UCSD-AML1 (cell line): ENCODE data around the gene WRNIP1.

Source experiments
- DNase-seq: peaks from one replicate; lab custom pipeline; 2025; ENCODE audit not compliant: unreplicated experiment; lab: John Stamatoyannopoulos, UW

WRNIP1 gene

DNA sequence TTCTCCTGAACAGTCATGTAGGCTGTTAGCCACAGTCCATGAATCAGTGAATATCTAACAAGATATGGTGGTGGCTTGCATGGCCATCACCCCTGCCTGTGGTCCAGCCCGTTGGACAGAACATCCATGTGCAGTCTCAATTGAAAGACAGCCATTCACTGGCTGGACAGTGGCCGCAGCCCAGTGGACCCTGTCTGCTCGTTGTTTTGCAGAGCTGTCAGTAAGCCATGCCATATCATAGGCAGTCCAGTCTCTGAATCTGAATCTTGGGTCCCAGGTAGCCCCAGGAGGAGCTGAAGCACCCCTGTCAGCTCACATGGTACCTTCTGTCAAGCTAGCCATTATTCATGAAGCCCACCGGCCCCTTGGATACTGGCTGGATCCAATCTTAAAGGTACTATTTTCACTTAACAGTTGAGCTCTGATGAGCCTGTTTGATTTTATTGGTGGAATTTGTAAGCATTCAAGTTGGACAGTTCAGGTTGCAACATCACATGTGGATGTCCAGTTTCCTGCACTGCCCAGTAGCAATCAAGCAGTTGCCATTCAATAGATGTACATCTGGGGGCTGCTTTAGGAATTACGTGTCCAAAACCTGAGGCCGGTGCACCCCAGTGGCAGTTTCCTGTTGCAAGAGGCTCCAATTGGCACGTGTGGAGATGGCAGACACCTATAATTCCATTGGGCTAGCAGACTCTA, 38.7 kb downstream of the WRNIP1 start:
- no peak for DNase-seq

GRCh38 chr6:2804516-2804915, 39.3 kb downstream of the WRNIP1 start:
- no peak for DNase-seq

- DNase-seq, result no peak
Measured at GRCh38 chr6:2805031-2805430, 39.8 kb downstream of the WRNIP1 start.

DNA sequence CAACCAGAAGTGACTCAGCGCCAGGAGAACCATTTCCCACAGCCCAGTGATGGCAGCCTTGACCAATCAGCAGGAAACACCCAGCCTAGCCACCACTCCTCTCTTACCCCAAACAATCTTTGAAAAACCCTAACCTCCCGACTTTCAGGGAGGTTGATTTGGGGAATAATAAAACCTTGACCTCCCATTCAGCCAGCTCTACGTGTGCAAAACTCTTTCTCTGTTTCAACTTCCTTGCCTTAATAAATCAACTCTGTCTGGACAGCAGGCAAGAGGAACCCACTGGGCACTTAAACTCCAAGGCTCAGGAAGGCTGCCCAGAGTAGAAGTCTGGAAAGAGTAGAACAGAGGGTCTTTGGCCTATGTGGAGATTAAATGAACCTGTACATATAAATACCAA, 41.5 kb downstream of the WRNIP1 start:
- peak; percentile 43 for DNase-seq

GRCh38 chr6:2807342-2808090, 42.3 kb downstream of the WRNIP1 start:
- no peak for DNase-seq

GRCh38 chr6:2809015-2809414, 43.8 kb downstream of the WRNIP1 start:
- no peak for DNase-seq

DNA sequence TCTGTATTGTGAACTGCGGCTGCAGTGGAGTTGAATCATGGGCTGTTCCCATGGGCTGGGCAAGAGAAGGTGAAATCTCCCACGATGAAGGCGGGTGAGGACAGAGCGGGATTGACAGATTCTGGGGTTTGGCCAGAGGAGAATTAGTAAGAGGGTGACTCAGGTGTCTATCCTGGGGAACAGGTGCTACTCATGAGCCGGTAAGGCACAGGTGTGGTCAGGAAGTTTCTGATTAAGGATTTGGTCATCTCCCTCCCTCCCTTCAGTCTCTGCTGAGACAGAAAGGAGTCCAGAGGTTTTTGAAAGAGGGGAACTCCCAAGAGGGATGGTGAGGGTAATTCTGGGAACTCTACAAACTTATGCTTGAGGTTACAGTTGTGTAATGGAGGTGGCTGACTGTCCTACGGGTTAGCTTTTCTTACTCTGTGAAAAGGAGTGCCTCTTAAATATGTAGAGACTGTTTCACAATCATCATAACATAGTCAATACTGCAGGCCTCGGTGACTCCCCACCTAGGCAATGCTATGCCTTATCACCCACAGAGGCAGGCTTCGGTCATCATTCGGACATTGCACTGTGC, 45.0 kb downstream of the WRNIP1 start:
- DNase-seq, result no peak

DNA sequence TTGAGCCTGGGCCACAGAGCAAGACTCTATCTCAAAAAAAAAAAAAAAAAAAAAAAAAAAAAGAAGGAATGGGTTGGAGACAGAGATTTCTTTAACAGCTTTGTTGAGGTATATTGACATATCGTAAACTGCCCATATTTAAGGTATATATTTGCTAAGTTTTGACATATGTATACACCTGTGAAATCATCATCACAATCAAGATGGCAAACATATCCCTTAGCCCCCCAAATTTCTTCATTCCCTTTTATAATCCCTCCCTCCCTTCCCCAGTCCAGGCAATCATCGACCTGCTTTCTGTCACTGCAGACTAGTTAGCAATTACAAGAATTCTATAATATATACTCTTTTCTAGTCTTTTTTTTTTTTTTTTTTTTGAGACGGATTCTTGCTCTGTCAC, 47.5 kb downstream of the WRNIP1 start:
- DNase-seq, result no peak

GRCh38 chr6:2816158-2816557, 51.0 kb downstream of the WRNIP1 start:
- DNase-seq, result no peak

DNA sequence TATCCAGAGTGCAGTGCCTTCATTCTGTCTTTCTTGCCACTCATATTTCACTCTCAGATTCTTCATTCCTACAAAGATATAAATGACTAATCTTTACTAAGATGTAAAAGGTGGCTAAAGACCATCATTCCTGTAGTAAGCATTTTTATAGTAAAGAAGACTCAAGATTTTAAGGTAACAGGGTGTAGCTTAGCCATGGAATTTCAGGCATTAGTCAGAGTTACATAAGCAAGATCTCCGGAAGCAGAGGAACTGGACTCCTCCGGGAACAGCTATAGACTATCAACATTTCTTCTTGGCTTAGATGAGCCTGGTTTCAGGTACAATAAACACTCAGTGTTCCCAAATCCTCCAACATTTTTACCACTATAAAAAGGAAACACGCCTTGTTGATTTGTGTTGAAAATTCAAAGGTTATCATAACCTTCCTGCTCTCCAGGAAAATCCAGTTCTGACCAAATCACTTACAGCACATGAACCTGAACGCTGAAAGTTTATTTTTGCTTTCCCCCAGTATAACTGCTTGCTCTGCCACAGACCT, 52.8 kb downstream of the WRNIP1 start:
- DNase-seq, result no peak

DNA sequence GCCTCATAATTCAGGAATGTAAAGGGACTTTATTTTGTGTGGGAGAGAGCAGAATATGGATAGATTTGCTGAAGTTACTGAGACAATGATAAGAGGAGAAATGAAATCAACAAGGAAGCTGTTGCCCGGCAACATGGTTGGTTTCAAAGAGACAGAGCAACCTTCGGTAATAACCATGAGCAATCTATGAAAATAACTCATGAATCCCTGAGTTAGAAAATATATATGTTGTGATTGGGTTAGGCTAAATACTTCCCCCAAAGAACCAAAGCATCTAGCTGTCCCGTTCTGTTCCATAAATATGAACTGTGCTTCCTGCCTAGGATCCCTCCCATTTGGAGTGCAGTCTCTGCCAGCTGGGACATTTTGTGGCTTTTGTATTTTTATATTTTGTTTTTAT, 53.4 kb downstream of the WRNIP1 start:
- no peak for DNase-seq

- no peak for DNase-seq
Measured at GRCh38 chr6:2819115-2819514, 53.9 kb downstream of the WRNIP1 start.

GRCh38 chr6:2819978-2820377, 54.8 kb downstream of the WRNIP1 start:
- no peak for DNase-seq

DNA sequence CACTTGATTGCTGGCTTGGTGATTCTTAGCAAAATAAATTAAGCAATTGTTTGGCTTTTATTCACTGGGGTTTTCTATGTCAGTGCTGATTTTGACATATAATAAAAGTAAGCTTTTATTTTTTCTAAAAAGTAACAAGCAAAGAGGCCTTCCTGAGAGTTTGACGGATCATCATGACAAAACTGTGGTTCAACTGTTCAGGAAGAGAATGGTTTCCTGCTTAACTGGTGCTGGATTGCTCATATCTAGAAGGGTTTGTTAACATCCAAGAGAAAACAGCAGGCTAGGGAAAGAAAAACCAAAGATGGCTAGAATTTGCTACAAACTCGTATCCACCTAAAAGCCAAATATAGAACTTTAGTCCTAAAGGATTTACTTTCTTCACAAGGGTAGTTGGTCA, 55.2 kb downstream of the WRNIP1 start:
- no peak for DNase-seq

- DNase-seq, result no peak
Measured at GRCh38 chr6:2821554-2821953, 56.4 kb downstream of the WRNIP1 start.

- DNase-seq, result no peak
Measured at GRCh38 chr6:2823104-2823850, 58.1 kb downstream of the WRNIP1 start.

DNA sequence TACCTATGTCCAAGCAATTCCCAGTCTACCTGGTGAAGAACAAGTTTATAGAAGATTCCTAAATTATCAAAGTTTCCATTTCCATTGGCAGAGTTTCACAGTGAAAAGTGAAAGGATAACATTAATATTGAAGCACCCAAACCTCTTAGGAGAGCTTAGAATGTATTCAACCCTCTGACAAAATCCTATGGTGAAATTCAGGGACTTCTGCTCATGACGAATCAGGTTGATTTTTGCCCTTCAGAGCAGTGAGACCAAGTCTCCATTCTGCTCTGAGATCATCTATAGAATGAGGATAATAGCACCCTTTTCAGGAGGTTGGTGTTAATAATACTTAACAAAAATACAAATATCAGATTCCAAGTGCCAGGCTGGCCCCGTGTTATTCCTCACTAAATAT, 60.9 kb downstream of the WRNIP1 start:
- DNase-seq, result no peak

- no peak for DNase-seq
Measured at GRCh38 chr6:2827142-2827541, 61.9 kb downstream of the WRNIP1 start.

DNA sequence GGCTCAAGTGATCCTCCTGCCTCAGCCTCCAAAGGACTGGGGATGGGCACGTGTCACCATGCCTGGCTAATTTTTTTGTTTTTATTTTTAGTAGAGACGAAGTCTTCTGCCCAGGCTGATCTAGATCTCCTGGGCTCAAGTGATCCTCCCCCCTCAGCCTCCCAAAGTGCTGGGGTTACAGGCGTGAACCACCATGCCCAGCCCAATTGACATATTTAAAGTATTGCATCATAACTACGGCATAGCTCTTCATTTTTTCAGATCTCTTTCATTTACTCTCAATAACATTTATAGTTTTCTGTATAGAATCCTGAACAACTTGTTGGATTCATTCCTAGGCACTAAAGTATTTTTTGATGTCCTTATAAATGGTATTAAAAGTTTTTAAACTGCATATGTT, 63.4 kb downstream of the WRNIP1 start:
- DNase-seq, result no peak

- no peak for DNase-seq
Measured at GRCh38 chr6:2829253-2829652, 64.1 kb downstream of the WRNIP1 start.

DNA sequence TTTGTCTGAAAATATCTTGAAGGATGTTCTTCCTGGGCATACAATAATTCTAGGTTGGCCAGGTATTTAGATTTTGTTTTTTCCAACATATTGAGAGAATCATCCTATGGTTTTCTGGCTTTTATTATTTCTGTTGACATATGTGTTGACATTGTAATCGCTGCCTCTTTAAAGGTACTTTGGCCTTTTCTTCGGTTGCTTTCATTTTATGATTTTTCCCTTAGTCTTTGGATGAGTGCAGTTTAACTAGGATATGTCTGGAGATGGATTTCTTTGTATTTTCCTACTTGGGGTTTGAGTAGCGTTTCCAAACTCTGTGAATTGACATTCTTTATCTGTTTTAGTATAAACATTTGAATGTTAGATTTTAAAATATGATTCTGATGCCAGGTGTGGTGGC, 65.0 kb downstream of the WRNIP1 start:
- no peak for DNase-seq
